Measurements from ENCODE around the gene RPS23.

Gene RPS23

DNA sequence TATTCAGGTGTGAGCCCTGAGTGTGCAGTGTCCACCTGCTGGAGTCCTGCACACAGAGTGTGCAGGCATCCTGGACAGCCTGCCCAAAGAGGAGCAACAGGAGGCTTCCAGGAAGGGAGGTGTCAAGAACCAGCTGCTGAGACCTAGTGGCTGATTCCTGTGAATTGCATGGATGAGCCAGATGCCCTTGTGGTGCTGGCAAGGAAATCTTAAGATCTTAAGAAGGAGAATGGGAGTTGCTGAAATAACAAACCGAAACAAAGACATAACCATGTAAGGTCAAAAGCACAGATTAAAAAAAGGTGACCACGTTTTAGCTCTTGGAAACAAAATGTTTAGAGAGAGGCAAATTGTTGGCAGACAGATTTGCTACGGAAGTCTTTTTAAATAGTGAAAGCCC is 29.3 kb upstream of the RPS23 start:
- ChIA-PET CTCF (no interaction called here), POLR2A (ENCODE audit: low non-redundant PET) (no interaction called here)
- no peak overlapping the region for H3K27ac ChIP-seq
- no peak for DNase-seq (ENCODE audit: low spot score)
- TF ChIP-seq, protein P1, sequence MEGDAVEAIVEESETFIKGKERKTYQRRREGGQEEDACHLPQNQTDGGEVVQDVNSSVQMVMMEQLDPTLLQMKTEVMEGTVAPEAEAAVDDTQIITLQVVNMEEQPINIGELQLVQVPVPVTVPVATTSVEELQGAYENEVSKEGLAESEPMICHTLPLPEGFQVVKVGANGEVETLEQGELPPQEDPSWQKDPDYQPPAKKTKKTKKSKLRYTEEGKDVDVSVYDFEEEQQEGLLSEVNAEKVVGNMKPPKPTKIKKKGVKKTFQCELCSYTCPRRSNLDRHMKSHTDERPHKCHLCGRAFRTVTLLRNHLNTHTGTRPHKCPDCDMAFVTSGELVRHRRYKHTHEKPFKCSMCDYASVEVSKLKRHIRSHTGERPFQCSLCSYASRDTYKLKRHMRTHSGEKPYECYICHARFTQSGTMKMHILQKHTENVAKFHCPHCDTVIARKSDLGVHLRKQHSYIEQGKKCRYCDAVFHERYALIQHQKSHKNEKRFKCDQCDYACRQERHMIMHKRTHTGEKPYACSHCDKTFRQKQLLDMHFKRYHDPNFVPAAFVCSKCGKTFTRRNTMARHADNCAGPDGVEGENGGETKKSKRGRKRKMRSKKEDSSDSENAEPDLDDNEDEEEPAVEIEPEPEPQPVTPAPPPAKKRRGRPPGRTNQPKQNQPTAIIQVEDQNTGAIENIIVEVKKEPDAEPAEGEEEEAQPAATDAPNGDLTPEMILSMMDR (conservative IDR thresholded peaks at IDR 0.05; ENCODE audit: low read depth) = no peak

DNA sequence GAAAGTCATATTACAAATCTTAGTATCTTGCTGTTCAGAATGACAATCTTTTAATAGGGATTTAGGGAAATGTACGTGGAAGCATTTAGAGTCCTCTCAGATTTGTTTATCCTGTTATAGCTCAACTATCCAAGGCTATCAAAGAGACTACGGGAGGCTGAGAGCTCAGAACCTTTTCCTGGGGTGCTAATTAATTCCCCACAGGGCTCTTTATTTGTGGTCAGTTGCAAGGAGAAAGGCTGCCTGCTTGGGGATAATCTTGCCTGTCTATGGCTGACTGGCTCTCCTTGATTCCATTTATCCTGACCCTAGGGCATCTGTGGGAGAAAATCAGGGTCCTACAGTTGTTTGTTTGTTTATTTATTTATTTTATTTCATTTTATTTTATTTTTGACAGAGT is 28.0 kb upstream of the RPS23 start:
- ChIA-PET POLR2A (ENCODE audit: low non-redundant PET) (no interaction called here), CTCF (interaction anchor here (0.6 kb wide), 1 partner anchor 984 kb away, joined by 5 read pairs; no protein-coding TSS in a partner anchor)
- TF ChIP-seq, protein P1 (conservative IDR thresholded peaks at IDR 0.05; ENCODE audit: low read depth) = no peak

DNA sequence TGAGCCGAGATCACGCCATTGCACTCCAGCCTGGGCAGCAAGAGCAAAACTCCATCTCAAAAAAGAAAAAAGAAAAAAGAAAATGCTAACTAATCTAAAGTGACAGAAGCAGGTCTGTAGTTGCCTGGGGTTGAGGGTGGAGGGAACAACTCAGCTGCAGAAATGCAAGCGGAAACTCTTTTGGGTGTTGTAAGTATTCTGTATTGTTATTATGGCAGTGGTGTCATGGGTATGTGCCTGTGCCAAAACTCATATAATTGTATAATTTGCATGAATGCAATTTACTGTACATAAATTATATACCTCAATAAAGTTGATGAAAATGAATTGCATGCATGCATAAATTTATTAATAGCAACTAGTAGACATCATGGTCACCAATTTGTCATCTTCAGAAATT is 23.0 kb upstream of the RPS23 start:
- CTCF ChIA-PET = interaction anchor here (0.6 to 0.7 kb wide), 2 partner anchors 208 to 1053 kb away, joined by 3 read pairs; no protein-coding TSS in a partner anchor
- no peak overlapping the region for H3K27ac ChIP-seq
- TF ChIP-seq, protein P1 (conservative IDR thresholded peaks at IDR 0.05; ENCODE audit: low read depth) = no peak
- POLR2A ChIA-PET (ENCODE audit: low non-redundant PET) = no interaction called here
- DNase-seq (ENCODE audit: low spot score) = no peak

More for the DNA sequence above, 28.0 kb upstream of the RPS23 start:
- no peak for DNase-seq (ENCODE audit: low spot score)
- no peak overlapping the region for H3K27ac ChIP-seq

DNA sequence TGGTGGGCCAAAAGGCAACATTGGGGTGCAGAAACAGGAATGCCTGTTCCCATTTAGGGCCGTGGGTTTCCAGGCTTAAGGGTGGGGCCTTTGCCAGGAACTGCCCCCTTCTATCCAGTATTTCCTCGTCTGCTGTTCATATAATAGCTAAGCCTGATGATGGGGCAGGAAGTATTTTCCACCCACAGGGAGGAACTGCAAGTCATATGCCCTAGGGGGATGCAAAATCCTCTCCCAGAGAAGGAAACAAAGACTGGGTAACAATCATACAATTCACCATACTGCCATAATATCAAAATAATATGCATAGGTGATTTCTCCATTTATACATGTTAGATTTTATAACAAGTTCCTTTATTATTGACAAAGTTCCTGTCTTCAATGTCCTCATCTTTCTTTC is 20.5 kb upstream of the RPS23 start:
- CTCF ChIA-PET = no interaction called here
- POLR2A ChIA-PET (ENCODE audit: low non-redundant PET) = interaction anchor here (0.6 kb wide), 1 partner anchor 20 kb away, joined by 11 read pairs; no protein-coding TSS in a partner anchor

DNA sequence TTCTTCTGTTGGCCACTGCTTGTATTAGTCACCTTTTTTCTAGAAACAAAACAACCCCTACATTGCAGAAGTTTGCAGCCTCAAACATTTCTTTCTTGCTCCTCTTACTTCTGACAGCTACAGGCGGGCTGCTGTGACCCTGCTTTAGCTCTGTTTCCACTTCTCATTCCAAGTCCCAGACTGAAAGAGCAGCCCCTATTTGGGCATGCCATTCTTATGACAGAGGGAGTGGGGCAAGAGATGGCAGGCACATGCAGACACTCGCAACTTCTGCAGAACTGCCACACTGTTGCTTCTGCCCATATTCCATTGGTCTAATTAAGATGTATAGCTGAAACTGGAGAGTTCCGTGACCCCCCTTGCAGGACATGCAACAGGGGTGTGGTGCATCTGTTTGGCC is 19.6 kb upstream of the RPS23 start:
- no peak for DNase-seq (ENCODE audit: low spot score)
- CTCF ChIA-PET = no interaction called here

More for the DNA sequence above, 20.5 kb upstream of the RPS23 start:
- DNase-seq (ENCODE audit: low spot score) = no peak
- TF ChIP-seq, protein P1 (conservative IDR thresholded peaks at IDR 0.05; ENCODE audit: low read depth) = no peak
- H3K27ac ChIP-seq = no peak overlapping the region

DNA sequence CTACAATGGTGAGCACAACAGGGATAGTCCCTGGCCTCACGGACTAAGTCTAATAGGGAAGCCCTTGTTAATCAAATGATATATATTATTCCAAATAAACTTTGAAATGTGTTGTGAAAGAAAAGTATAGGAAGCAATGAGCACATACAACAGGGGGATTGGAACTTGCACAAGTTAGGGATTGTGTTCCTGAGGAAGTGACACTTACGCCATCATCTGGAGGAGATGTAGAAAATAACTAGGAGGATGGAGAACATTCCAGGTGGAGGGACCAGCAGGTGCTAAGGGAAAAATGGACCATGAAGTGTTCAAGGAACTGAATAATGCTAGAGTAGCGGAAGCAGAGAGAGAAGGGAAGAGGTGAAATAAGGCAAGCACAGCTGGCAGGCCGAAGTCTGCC is 18.8 kb upstream of the RPS23 start:
- ChIA-PET CTCF (interaction anchor here (0.7 kb wide), 1 partner anchor 38 kb away, joined by 4 read pairs; no protein-coding TSS in a partner anchor), POLR2A (ENCODE audit: low non-redundant PET) (no interaction called here)
- TF ChIP-seq, protein P1 (conservative IDR thresholded peaks at IDR 0.05; ENCODE audit: low read depth) = no peak
- no peak for DNase-seq (ENCODE audit: low spot score)
- H3K27ac ChIP-seq = no peak overlapping the region

More for the DNA sequence above, 19.6 kb upstream of the RPS23 start:
- H3K27ac ChIP-seq = no peak overlapping the region
- POLR2A ChIA-PET (ENCODE audit: low non-redundant PET) = no interaction called here
- TF ChIP-seq, protein P1 (conservative IDR thresholded peaks at IDR 0.05; ENCODE audit: low read depth) = no peak
